Mesothelial cell of epicardium (in vitro differentiated cells): Measurements from ENCODE around the gene RPL7L1. TPM values are rescaled to one million over a fixed set of nuclear protein-coding genes. Genes with fewer than 3 reads are reported as not detected.

Experiments
- DNase-seq, 2 experiments: peaks; one replicate each; pipeline ENCODE4 v3.0.0; 2021; ENCODE audit warnings: low spot score in 2 of 2; ENCODE audit not compliant: unreplicated experiment in 2 of 2
- H3K27ac Mint-ChIP-seq: 2 replicates; pipeline ENCODE4 v1.8.0; 2021; ENCODE audit warnings: mixed read lengths
- H3K27me3 Mint-ChIP-seq: 2 replicates; pipeline ENCODE4 v1.8.0; 2021; ENCODE audit warnings: low read depth, mixed read lengths
- H3K36me3 Mint-ChIP-seq: 2 replicates; pipeline ENCODE4 v1.8.0; 2021; ENCODE audit warnings: mixed read lengths
- H3K4me1 Mint-ChIP-seq: 2 replicates; pipeline ENCODE4 v1.8.0; 2021; ENCODE audit warnings: mixed read lengths
- H3K4me3 Mint-ChIP-seq: 2 replicates; pipeline ENCODE4 v1.8.0; 2021; ENCODE audit warnings: mild to moderate bottlenecking, moderate library complexity, mixed read lengths
- H3K9me3 Mint-ChIP-seq: 2 replicates; pipeline ENCODE4 v1.8.0; 2021; ENCODE audit warnings: mixed read lengths
- total RNA-seq: library from RNA; stranded (reverse); gene quantifications from 3 replicates; pipeline ENCODE4 v1.2.1, GENCODE V29; 2021
- TF ChIP-seq, protein P1 (sequence below): fragments of 200-600 bp; sonication (generic); IDR thresholded peaks from one replicate; pipeline ENCODE4 v1.5.0; 2021; ENCODE audit warnings: antibody characterized with exemption; ENCODE audit not compliant: unreplicated experiment

RPL7L1 gene
- total RNA-seq, 1 donor from 2014 or later: 89.2 TPM

DNA sequence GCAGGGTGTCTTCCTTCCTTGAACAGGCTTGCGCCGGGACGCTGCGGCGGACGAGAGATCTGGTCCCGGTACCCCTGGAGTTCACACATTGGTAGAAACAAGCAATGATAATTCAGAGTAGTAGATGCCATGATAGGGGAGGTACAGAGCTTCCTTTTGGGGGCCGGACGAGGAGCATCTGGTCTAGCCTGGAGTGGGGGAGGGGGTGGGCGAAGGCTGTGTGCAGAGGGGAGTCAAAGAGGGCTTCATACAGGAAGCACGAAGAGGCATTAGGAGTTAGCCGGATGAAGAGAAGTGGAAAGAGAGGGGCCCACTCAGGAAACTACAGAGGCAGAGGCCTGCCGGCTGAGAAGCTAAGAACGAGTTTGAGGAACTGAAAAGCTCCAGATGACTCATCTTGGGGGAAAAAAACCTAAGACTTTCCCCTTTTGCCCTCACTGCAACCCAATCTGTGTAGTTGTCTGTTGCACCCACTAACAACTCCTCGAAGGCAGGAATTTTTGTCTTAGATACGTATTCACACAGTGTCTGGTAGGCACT lies 50.5 kb downstream of the RPL7L1 start:
- H3K27me3 Mint-ChIP-seq: no peaks in the 10 kb centered on the region
- no peak for DNase-seq
- peak overlapping the region; percentile 93 for H3K4me3 Mint-ChIP-seq

DNA sequence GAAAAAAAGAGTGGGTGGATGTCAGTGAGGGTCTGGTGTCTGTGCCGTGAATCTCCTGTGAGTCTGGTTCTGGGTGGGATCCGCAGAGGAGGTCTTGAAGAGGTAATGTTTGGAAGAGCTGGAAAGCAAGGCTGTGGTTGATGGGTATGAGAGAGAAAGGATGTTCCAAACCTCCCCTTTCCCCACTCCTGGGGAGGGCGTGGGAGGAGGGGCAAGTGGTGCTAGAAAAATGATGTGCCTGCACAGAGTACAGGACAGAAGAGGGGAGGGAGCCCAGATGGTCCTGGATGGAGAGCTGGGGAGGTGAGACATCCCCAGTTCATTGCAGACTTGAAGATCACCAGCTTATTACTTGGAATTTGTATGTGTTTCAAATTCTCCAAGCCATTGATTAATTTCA lies 53.0 kb downstream of the RPL7L1 start:
- H3K27ac Mint-ChIP-seq: peak overlapping the region; percentile 40
- no peaks in the 10 kb centered on the region for H3K9me3 Mint-ChIP-seq
- H3K4me1 Mint-ChIP-seq: peaks cover 40% of the 10 kb centered on the region
- peaks cover 18% of the 10 kb centered on the region for H3K36me3 Mint-ChIP-seq
- no peak for DNase-seq
- H3K4me3 Mint-ChIP-seq: no peak overlapping the region
- no peaks in the 10 kb centered on the region for H3K27me3 Mint-ChIP-seq
- TF ChIP-seq, protein P1, sequence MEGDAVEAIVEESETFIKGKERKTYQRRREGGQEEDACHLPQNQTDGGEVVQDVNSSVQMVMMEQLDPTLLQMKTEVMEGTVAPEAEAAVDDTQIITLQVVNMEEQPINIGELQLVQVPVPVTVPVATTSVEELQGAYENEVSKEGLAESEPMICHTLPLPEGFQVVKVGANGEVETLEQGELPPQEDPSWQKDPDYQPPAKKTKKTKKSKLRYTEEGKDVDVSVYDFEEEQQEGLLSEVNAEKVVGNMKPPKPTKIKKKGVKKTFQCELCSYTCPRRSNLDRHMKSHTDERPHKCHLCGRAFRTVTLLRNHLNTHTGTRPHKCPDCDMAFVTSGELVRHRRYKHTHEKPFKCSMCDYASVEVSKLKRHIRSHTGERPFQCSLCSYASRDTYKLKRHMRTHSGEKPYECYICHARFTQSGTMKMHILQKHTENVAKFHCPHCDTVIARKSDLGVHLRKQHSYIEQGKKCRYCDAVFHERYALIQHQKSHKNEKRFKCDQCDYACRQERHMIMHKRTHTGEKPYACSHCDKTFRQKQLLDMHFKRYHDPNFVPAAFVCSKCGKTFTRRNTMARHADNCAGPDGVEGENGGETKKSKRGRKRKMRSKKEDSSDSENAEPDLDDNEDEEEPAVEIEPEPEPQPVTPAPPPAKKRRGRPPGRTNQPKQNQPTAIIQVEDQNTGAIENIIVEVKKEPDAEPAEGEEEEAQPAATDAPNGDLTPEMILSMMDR: no peak

More for the DNA sequence above, 50.5 kb downstream of the RPL7L1 start:
- Mint-ChIP-seq H3K36me3 (peaks cover 5% of the 10 kb centered on the region), H3K4me1 (peaks cover 40% of the 10 kb centered on the region), H3K9me3 (no peaks in the 10 kb centered on the region), H3K27ac (peak overlapping the region; percentile 98)
- TF ChIP-seq, protein P1: no peak

GRCh38 chr6:42933205-42933604 lies 53.8 kb downstream of the RPL7L1 start:
- Mint-ChIP-seq H3K9me3 (no peaks in the 10 kb centered on the region), H3K4me1 (peaks cover 40% of the 10 kb centered on the region), H3K36me3 (peaks cover 23% of the 10 kb centered on the region), H3K27me3 (no peaks in the 10 kb centered on the region), H3K27ac (no peak overlapping the region), H3K4me3 (no peak overlapping the region)
- TF ChIP-seq, protein P1: no peak
- DNase-seq: no peak

DNA sequence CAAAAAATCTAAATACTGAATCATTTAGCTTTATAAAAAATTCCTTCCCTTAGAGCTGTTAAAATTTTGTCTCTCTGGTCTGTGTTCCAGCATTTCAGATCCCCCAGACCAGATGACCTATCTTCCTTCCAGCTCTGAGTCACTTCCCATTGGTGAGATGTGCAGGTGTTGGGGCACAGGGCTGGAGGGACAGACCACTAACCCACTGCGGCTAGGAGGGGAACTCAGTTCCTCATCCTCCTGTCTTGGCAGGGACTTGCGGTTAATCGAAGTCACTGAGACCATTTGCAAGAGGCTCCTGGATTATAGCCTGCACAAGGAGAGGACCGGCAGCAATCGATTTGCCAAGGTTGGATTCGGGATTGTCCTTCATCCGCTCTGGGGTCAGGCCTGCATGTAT lies 55.9 kb downstream of the RPL7L1 start:
- no peak for DNase-seq
- Mint-ChIP-seq H3K4me3 (no peak overlapping the region), H3K4me1 (peaks cover 29% of the 10 kb centered on the region), H3K27me3 (no peaks in the 10 kb centered on the region), H3K36me3 (peaks cover 23% of the 10 kb centered on the region), H3K27ac (no peak overlapping the region), H3K9me3 (no peaks in the 10 kb centered on the region)
- TF ChIP-seq, protein P1: no peak

DNA sequence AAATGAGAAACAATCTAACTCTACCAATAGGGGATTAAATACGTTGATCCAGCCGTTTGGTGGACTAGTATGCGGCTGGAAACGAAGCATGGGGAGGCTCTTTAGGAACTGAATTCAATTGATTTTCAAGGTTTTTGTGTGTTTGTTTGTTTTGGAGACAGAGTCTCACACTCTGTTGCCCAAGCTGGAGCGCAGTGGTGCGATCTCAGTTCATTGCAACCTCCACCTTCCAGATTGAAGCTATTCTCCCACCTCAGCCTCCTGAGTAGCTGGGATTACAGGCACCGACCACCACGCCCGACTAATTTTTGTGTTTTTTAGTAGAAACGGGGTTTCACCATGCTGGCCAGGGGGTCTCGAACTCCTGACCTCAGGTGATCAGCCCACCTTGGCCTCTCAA lies 57.0 kb downstream of the RPL7L1 start:
- Mint-ChIP-seq H3K27ac (no peak overlapping the region), H3K27me3 (no peaks in the 10 kb centered on the region), H3K36me3 (peaks cover 24% of the 10 kb centered on the region), H3K4me1 (peaks cover 18% of the 10 kb centered on the region), H3K4me3 (no peak overlapping the region), H3K9me3 (no peaks in the 10 kb centered on the region)
- TF ChIP-seq, protein P1: no peak
- DNase-seq: no peak
